HL-60 (cell line): ENCODE results near the gene CWH43.
"Not testable (repeated sequence)": the region's sequence is repeated elsewhere in the genome, so short reads cannot be mapped to it uniquely, and the experiment has no call there.

ENCODE experiments used
- POLR2AphosphoS5 ChIP-seq: IDR thresholded peaks from 2 replicates; pipeline ENCODE4 v1.6.1; 2012; ENCODE audit warnings: low read depth
- TF ChIP-seq, protein P1 (sequence below): IDR thresholded peaks from one replicate; pipeline ENCODE4 v1.5.1; 2011; ENCODE audit warnings: low read length, control low read depth, inconsistent platforms; ENCODE audit not compliant: insufficient read depth
- TF ChIP-seq, protein P2 (sequence below): IDR thresholded peaks from 2 replicates; pipeline ENCODE4 v1.6.1; 2012; ENCODE audit warnings: low read depth; ENCODE audit not compliant: insufficient replicate concordance

DNA sequence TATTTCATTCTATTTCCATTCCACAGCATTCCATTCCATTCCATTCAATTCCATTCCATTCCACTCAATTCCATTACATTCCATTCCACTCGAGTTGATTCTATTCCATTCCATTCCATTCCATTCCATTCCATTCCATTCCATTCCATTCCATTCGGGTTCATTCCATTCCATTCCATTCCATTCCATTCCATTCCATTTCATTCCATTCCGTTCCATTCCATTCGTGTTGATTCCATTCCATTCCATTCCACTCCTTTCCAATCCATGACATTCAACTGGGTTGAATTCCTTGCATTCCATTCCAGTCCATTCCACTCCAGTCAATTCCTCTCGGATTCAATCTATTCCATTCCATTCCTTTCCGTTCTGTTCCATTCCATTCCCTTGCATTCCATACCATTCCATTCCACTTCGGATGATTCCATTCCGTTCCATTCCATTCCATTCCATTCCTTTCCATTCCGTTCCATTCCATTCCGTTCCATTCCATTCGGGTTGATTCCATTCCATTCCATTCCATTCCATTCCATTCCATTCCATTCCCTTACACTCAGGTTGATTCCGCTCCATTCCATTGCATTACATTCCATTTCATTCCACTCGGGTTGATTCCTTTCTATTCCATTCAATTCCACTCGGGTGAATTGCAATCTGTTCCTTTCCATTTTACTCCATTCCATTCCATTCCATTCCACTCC is 117.5 kb downstream of the CWH43 start:
- TF ChIP-seq, protein P1, sequence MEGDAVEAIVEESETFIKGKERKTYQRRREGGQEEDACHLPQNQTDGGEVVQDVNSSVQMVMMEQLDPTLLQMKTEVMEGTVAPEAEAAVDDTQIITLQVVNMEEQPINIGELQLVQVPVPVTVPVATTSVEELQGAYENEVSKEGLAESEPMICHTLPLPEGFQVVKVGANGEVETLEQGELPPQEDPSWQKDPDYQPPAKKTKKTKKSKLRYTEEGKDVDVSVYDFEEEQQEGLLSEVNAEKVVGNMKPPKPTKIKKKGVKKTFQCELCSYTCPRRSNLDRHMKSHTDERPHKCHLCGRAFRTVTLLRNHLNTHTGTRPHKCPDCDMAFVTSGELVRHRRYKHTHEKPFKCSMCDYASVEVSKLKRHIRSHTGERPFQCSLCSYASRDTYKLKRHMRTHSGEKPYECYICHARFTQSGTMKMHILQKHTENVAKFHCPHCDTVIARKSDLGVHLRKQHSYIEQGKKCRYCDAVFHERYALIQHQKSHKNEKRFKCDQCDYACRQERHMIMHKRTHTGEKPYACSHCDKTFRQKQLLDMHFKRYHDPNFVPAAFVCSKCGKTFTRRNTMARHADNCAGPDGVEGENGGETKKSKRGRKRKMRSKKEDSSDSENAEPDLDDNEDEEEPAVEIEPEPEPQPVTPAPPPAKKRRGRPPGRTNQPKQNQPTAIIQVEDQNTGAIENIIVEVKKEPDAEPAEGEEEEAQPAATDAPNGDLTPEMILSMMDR, result not testable (repeated sequence)
- TF ChIP-seq, protein P2, sequence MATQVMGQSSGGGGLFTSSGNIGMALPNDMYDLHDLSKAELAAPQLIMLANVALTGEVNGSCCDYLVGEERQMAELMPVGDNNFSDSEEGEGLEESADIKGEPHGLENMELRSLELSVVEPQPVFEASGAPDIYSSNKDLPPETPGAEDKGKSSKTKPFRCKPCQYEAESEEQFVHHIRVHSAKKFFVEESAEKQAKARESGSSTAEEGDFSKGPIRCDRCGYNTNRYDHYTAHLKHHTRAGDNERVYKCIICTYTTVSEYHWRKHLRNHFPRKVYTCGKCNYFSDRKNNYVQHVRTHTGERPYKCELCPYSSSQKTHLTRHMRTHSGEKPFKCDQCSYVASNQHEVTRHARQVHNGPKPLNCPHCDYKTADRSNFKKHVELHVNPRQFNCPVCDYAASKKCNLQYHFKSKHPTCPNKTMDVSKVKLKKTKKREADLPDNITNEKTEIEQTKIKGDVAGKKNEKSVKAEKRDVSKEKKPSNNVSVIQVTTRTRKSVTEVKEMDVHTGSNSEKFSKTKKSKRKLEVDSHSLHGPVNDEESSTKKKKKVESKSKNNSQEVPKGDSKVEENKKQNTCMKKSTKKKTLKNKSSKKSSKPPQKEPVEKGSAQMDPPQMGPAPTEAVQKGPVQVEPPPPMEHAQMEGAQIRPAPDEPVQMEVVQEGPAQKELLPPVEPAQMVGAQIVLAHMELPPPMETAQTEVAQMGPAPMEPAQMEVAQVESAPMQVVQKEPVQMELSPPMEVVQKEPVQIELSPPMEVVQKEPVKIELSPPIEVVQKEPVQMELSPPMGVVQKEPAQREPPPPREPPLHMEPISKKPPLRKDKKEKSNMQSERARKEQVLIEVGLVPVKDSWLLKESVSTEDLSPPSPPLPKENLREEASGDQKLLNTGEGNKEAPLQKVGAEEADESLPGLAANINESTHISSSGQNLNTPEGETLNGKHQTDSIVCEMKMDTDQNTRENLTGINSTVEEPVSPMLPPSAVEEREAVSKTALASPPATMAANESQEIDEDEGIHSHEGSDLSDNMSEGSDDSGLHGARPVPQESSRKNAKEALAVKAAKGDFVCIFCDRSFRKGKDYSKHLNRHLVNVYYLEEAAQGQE, result not testable (repeated sequence)
- TF ChIP-seq POLR2AphosphoS5, result not testable (repeated sequence)
